HG03520 (cell line): ENCODE results near the gene SH3BP4.

Source experiments
- ATAC-seq: cut with Tn5 transposase; IDR thresholded peaks from one replicate; pipeline ENCODE4 v1.9.1; 2021; ENCODE audit warnings: mild to moderate bottlenecking, moderate library complexity; ENCODE audit not compliant: unreplicated experiment

The SH3BP4 gene

GRCh38 chr2:234997389-234997788 lies 45.6 kb downstream of the SH3BP4 start:
- no peak for ATAC-seq

- no peak for ATAC-seq
Observed at GRCh38 chr2:234998404-234999211, 46.8 kb downstream of the SH3BP4 start.

- no peak for ATAC-seq
Observed at GRCh38 chr2:234999740-235000425, 48.1 kb downstream of the SH3BP4 start.

GRCh38 chr2:235000426-235001236 lies 48.8 kb downstream of the SH3BP4 start:
- ATAC-seq, result no peak

- ATAC-seq, result no peak
Observed at GRCh38 chr2:235001237-235002133, 49.7 kb downstream of the SH3BP4 start.

- no peak for ATAC-seq
Observed at GRCh38 chr2:235002198-235003095, 50.6 kb downstream of the SH3BP4 start.

- ATAC-seq, result no peak
Observed at GRCh38 chr2:235003096-235003775, 51.4 kb downstream of the SH3BP4 start.

- no peak for ATAC-seq
Observed at GRCh38 chr2:235004329-235004903, 52.6 kb downstream of the SH3BP4 start.

GRCh38 chr2:235005023-235005422 lies 53.2 kb downstream of the SH3BP4 start:
- no peak for ATAC-seq

GRCh38 chr2:235005603-235006259 lies 53.9 kb downstream of the SH3BP4 start:
- no peak for ATAC-seq

- ATAC-seq, result no peak
Observed at GRCh38 chr2:235006461-235006860, 54.6 kb downstream of the SH3BP4 start.

GRCh38 chr2:235006986-235007385 lies 55.2 kb downstream of the SH3BP4 start:
- no peak for ATAC-seq

GRCh38 chr2:235007664-235008457 lies 56.0 kb downstream of the SH3BP4 start:
- ATAC-seq, result no peak

GRCh38 chr2:235008584-235009044 lies 56.8 kb downstream of the SH3BP4 start:
- ATAC-seq, result no peak

GRCh38 chr2:235009081-235009480 lies 57.3 kb downstream of the SH3BP4 start:
- ATAC-seq, result no peak

- no peak for ATAC-seq
Observed at GRCh38 chr2:235010117-235010714, 58.4 kb downstream of the SH3BP4 start.

- ATAC-seq, result no peak
Observed at GRCh38 chr2:235011607-235011928, 59.8 kb downstream of the SH3BP4 start.
